Peyer's patch (tissue), 4 donors: Measurements from ENCODE around the gene ROBO3.

Source experiments
- CTCF ChIP-seq, 6 experiments: fragments of 450-650 bp in 4 of 6; fragments of 200-600 bp in 2 of 6; sonication (generic) in 1 of 6; IDR thresholded peaks; one replicate each; pipeline ENCODE4 v1.5.1; 2017 to 2019; ENCODE audit warnings: antibody characterized with exemption in 6 of 6, mild to moderate bottlenecking in 3 of 6, moderate library complexity in 1 of 6
- POLR2A ChIP-seq, 2 donors: fragments of 450-650 bp; IDR thresholded peaks; one replicate each; pipeline ENCODE4 v1.5.1; 2017; ENCODE audit warnings: antibody characterized with exemption in 2 of 2, mild to moderate bottlenecking in 2 of 2, moderate library complexity in 2 of 2

- TF ChIP-seq CTCF (IDR thresholded peaks at IDR 0.05) (no peak), POLR2A (IDR thresholded peaks at IDR 0.05) (no peak)
Measured at GRCh38 chr11:124879493-124880289, 14.5 kb downstream of the ROBO3 start.
